GM21367 (cell line): Measurements from ENCODE around the gene MS4A4A.
"Not testable (repeated sequence)": the region's sequence is repeated elsewhere in the genome, so short reads cannot be mapped to it uniquely, and the experiment has no call there.

Source experiments
- ATAC-seq: cut with Tn5 transposase; IDR thresholded peaks from one replicate; pipeline ENCODE4 v1.9.1; 2021; ENCODE audit not compliant: unreplicated experiment

Gene MS4A4A

DNA sequence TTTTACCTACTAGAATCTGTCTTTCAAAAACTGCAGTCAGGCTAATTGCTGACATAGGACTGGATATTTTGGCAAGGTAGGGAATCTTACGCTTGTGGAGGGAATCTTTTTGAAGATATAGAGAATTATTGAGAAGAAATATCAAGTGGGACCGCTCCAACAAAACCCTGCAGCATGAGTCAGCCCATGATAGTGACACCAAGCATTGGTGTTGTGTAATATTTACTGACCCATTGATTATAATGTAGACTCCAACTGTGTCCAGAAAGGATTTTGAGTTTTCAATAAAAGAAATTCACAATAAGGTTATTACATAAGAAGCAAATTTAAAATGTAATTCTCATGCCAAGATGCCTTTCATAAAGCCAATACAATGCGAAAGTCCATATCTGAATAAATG lies 20.7 kb downstream of the MS4A4A start:
- ATAC-seq: no peak

DNA sequence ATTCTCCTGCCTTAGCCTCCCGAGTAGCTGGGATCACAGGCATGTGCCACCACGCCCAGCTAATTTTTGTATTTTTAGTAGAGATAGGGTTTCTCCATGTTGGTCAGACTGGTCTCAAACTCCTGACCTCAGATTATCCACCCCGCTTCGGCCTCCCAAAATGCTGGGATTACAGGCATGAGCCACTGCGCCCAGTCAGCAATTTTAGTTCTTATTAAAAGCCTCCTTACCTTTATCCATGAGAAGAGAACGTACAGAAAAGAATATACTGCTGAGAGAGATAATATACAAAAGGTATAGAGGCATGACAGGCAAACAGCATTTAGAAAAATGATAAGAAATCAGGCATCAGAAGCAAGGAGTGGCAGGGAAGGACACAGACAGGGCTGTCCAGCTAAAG lies 21.4 kb downstream of the MS4A4A start:
- not testable (repeated sequence) for ATAC-seq

DNA sequence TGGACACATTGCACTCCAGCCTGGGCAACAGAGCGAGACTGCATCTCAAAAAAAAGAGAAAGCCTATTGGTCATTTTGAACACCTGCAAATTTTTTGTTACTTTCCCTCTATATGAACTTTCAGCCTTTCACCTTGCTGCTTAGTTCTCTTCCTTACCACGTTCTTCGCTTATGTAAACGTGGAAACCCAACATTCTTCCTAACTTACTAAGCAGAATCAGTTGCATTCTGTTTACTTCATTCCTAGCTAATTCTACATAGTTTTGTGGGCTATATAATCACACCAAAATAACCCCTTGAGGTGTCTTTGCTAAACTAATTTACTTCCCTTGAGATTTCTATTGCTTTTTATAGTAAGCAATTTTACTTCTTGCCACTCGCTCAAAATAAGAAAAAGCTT lies 23.2 kb downstream of the MS4A4A start:
- ATAC-seq: no peak

DNA sequence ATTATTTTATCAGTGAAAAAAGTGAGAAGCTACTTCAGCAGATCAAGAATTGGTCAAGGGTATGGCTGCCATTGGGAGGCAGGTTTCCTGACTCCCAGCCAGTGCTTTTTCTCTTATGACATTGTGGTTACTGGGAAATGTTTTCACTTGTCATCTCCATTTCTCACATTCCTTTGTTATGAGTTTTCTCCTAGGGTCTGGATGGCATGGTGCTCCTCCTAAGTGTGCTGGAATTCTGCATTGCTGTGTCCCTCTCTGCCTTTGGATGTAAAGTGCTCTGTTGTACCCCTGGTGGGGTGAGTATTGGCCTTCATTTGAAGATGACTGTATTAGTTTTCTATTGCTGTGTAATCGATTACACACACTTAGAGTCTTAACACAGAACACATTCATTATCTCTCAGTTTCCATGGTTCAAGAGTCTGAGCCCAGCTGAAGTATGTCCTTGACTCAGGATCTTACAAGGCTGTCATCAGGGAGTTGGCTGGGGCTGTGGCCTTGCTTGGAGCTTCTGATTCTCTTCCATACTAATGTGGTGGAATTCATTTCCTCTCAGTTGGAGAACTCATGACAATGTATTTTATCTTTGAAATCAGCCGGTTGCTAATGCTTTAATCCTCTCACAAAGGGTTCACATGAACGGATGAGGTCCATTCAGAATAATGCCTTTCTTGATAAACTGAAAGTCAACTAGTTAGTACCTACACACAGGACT lies 25.6 kb downstream of the MS4A4A start:
- no peak for ATAC-seq

DNA sequence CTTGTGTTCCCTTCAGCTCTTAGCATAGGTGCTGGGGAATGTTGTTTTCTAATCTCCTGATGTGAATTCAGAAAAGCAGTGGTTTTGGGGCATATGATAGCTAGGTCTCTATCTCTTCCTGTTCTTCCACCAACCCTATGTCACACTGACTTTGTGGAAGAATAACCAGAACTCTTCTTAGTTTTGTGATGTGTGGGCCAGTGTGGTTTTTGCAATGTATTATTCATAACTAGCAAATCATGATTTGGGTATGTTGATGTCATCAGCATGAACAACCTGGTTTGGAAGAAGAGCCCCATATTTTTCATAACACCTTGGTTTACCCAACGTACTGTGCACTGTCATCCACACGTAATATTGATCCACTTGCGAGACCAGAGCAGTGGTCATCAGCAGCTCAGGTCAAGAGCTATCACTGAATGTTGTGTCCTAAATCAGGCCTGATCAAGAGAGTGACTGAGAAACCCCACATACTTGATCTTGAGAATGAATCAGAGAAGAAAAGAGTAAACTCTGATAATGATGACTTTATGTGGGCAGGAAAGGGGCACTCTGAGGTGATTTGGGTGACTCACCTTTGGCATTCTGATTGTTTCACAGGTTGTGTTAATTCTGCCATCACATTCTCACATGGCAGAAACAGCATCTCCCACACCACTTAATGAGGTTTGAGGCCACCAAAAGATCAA lies 27.2 kb downstream of the MS4A4A start:
- ATAC-seq: no peak

DNA sequence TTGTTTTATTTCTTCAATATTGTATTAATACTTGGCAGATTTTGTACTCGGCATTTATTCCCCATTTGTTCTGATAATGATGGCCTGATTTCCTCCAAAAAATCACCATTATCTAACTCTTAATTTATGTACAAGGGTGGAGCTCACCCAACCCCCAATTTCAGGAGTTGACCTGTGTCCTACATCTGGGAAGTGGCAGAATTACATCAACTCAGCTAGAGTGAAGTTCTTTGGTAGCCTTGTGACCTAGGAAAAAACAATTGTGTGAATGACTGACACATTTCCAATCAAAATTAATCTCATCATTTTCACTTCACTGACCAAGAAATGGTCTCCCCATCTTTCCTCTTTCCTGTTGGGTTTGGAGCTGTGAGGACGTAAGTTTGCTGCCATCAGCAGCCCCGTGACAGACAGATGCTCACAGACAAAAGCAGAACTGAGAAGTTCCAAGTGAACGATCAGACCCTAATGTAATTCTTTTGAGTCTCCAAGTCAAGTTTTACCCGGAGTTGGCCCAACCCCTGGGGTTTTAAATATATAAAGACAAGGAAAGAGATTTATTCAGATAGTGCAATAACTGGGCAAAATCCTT lies 30.0 kb downstream of the MS4A4A start:
- peak; percentile 58 for ATAC-seq

DNA sequence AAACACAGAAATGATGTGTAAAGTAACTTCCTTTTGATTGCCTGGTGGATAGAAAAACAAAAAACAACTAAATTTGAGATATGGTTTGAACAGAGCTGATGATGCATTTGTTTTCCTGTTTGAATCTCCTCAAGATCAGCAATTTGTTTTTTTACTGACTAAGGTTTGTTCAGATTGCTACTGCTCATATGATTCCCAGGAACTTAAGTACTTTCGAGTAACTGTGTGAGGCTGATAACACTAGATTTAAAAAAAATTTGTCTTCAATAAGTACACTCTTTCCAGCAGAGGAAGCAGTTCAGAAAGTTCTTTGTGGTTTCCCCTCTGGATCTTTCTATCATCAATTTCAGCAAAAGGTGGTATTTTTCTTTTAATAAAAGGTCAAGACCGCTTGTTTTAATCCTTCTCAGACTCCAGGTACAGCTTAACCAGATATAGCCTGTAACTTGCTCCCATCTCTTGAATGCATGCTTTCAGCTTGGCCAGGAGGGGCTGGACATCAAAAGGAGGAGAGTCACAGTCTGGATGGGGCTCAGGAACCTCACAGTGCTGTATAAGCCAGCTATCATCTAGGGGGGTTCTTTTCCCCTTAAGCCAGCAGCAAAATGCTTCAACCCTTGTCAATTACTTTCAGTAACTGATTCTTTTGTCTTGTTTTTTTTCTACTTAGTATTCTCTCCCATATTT lies 34.3 kb downstream of the MS4A4A start:
- ATAC-seq: no peak

DNA sequence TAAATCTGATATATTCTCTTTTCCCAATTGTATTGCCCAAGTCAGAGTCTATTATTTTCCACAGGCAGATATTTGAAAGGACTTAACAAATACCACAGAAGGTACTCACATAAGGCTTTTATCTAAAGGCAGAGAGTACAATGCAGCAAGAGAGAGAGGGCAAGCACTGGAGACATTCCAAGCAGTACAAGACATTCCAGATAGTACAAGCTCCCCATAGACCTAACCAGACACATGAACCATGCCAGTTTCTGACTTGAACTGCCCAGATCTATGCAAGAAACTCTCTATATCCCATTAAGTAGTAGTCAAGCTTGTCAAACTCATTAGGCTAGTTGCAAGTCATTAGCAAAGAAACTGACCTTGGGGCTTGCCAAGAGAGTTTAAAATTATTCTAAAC lies 35.4 kb downstream of the MS4A4A start:
- ATAC-seq: no peak

DNA sequence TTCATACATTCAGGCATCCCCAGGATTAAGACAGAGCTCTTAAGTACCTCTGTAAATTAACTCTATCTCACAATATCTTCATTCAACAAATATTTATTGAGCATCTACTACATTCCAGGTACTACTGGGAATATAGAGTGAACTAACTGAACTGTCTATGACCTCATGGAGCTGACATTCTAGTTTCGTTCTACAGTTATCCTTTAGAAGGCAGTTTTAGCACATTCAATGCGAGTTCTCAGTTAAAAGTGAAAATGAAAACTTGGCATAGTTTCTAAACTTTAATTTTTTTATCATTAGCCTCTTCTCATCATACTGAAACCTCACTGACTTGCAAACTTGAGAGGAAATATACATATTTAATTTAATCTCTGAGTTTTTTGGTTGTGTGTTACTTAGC lies 35.9 kb downstream of the MS4A4A start:
- ATAC-seq: no peak

DNA sequence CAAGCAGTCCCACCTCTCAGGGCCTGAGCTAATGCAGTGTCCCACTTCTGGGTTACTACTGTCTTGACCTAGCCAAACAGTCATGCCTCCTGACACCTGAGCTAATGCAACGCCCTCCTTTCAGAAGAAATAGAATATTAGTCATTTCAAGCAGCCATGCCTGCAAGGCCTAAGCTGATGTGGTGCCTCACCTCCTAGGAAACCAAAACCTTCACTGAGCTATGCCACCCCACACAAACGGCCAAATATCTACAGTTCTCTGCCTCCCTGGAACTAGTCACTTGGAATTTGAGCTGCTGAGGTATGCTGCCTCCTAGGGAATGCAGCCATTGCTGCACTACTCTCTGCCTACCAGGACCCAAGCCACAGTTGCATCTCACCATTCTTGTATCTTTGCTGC lies 38.3 kb downstream of the MS4A4A start:
- ATAC-seq: no peak

DNA sequence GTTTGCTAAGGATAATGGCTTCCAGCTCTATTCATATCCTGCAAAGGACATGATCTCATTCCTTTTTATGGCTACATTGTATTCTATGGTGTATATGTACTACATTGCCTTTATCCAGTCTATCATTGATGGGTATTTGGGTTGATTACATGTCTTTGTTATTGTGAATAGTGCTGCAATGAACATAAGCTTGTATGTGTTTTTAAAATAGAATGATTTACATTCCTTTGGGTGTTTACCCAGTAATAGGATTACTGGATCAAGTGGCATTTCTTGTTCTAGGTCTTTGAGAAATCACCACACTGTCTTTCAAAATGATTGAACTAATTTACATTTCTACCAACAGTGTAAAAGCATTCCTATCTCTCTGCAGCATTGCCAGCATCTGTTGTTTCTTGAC lies 40.6 kb downstream of the MS4A4A start:
- no peak for ATAC-seq

DNA sequence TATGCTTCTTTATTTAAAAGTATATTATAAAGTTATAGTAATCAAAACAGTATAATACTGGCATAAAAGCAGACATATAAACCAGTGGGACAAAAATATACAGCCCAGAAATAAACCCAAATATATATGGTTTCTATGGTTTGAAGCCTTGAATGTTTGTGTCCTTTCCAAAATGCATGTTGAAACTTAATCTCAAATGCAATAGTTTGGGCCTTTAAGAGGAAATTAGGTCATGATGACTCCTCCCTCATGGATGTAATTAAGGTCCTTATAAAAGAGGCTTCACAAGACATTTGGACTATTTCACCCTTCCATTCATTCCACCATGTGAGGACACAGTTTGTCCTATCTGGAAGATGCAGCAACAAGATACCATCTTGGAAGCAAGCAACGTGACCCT lies 46.5 kb downstream of the MS4A4A start, which contains the start of gene MS4A6E:
TSS of gene MS4A6E (plus strand) at position 301 of the 400 bp plus-strand sequence. CDS start 7,641 bp downstream, outside the sequence.
- ATAC-seq: no peak

DNA sequence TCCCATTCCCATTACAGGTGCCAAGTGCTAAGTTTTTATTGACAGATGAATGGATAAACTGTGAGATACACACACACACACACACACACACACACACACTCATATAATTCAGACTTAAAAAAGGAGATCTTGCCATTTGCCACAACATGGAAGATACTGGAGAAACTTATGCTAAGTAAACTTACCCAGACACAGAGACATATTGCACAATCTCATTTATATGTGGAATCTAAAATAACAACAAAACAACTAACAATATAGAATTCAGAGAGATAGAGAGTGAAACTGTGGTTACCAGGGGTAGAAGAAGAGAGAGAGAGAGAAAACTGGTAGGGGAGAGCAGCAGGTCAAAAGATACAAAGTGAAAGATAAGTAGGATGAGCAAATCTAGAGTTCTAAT lies 48.0 kb downstream of the MS4A4A start:
- no peak for ATAC-seq

DNA sequence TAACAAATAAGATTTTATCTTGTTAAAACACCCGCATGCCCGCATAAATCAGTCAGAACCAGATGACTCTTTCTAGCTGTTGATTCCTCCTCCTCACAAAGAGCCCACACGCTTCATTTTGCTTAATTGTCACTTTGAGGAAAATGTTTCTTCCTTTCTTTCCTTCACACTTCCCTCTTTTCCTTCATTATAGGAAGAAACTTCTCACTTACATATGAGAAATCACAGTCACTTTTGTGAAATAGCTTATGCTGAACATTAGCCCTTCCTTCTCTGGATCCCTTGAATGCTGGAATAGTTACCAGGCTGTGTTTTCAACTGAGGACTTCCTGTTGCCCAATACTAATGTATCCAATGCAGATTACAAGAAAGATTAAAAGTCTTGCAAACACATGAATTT lies 52.4 kb downstream of the MS4A4A start:
- ATAC-seq: no peak

DNA sequence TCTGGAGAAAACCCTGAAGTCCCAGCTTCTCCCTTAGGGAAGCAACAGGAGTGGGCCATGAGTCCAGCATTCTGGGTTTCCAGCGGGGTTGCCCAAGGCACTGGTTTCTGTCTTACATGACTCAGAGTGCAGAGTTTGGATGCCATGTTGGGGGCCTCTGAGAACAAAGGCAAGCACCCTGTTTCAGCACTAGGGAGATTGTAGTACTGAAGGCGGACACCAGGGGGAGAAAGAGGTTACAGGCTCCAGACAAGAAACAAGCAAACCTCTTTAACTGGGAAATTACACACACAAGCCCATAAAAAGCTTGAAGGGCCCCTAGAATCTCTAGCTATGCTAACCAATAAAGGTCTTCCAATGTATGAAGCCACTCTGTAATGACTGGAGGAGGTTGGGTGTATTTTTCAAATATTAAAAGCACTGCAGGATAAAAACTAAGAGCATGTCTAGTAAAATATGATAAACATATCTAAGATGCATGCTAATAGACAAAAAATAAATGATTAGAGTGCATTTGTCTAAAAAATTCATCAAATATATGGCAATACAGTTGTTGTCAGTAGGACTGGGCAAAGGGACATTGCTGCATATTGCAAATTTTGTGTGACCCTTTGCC lies 53.6 kb downstream of the MS4A4A start:
- no peak for ATAC-seq

DNA sequence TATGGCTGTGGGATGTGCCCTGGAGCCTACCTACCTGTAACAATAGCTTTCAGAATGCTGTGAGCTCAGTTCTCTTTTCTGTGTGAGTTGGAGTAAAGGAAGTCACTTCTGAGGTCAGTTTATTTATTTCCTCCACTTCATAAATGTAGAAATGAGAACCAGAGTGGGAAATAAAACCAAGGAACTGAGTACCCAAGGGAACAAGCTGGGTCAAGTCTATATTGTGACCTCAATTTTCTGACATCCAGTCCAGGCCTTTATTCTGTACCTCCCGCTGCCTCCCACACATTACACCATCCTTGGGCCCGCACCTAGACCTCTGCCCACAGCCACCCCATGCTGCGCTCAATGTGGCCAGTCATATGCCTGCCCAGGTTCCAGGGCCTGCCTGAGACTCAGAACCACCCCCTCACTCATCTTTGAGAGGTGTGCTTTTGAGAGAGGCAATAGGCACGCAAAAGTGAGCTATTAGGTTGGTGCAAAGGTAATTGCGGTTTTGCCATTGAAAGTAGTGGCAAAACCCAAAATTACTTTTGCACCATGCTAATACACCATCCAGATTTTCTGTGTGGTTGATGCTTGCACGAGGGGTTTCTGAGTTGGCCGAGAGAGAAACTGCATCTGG lies 56.4 kb downstream of the MS4A4A start:
- no peak for ATAC-seq

DNA sequence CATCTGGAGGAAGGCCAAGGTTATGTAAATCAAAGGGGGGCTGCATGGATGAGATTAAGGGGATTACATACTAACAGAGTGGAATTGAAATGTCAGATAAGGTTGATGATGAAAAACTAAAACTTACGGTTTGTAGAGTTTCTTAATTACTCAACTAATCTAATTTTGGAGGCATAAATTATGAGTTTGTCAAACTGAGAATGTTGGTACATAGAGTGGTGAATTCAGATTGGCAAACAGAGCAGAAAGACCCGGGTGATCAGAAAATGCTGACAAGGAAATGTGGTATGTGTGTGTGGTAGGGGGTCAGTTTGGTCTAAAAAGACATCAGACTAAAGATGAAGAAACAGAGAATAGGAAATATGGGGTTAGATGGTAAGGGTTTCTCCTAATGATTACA lies 57.6 kb downstream of the MS4A4A start:
- ATAC-seq: no peak

DNA sequence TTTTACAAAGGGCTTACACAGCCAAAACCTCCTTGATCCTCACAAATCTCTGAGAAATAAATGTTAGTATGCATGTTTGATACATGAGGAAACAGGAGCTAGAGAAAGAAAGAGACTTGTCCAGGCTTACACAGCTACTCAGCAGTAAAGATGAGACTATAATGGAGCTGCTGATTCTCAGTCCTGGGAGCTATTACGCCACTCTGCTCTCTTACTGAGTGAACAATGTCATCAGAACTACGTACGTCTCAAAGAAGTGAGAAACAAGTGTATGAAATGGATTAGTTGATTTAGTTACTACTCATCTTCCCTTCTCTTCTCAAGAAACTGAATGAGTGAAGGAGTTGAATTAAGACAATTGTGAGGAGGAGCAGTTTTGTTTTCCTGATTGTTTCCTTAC lies 58.9 kb downstream of the MS4A4A start:
- ATAC-seq: no peak

DNA sequence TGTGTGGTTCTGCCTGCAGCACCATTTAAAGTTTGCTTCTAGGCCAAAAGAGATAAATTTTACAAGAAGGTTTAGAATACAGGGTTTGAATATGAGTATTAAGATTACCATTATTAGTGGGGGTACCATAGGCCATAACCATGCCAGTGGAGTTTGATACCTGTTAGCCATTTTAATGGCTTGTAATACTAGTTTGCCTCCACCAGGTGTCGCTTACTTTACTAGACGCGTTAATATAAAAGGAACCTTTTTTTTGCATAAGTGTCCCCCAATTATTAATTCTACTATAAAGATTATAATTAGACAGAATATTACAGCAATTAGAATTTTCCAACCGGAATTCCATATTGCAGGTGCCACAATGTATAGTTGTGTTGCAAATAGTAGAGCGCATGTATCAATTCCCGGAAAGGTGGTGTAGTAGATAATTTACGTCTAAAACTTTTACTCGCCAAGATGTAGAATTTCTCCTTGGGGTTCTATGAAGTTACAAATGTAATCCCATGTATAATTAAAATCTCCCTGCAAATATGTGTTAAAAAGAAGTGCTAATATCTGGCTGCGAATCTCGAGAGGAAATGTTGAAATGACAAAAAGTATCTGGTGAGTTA lies 62.7 kb downstream of the MS4A4A start:
- no peak for ATAC-seq

DNA sequence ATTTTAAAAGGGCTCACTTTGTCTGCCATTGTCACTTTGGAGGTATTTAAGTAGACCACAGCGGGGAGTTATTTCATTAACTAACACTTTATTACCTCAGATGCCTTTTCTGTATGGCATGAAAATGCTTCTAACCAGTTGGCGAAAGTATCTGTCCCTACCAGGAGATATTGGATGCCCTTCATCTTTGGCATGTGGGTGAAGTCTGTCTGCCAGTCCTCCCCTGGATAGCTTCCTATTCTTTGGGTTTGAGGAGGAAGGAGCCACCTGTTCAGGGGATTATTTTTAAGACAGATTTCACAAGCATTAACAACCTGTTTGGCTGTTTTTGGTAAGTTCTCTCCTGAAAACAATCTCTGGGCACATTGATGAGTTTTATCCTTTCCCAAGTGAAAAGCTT lies 63.7 kb downstream of the MS4A4A start:
- no peak for ATAC-seq
